HepG2 (cell line): ENCODE results near the gene CLDN15. TPM values are rescaled to one million over a fixed set of nuclear protein-coding genes. Genes with fewer than 3 reads are reported as not detected.

Experiments used
- CBFB ChIP-seq: sonication (generic); formaldehyde crosslinking; IDR thresholded peaks from 2 replicates; pipeline ENCODE4 v1.4.0; 2020; ENCODE audit warnings: missing genetic modification reagents
- FOSL1 ChIP-seq: sonication (generic); formaldehyde crosslinking; IDR thresholded peaks from 2 replicates; pipeline ENCODE4 v1.9.0; 2021; ENCODE audit warnings: missing genetic modification reagents, borderline replicate concordance
- FOXO4 ChIP-seq: sonication (generic); formaldehyde crosslinking; conservative IDR thresholded peaks from 2 replicates; pipeline ENCODE4 v1.8.1; 2023; ENCODE audit warnings: missing genetic modification reagents
- MNT ChIP-seq: fragments of 450-650 bp; IDR thresholded peaks from 2 replicates; pipeline ENCODE4 v1.6.1; 2016
- SNAPC4 ChIP-seq: sonication (generic); formaldehyde crosslinking; IDR thresholded peaks from 2 replicates; pipeline ENCODE4 v1.4.0; 2020; ENCODE audit warnings: mild to moderate bottlenecking, missing genetic modification reagents
- TFDP2 ChIP-seq: sonication (generic); formaldehyde crosslinking; IDR thresholded peaks from 2 replicates; pipeline ENCODE4 v1.4.0; 2020; ENCODE audit warnings: missing genetic modification reagents
- UBTF ChIP-seq: sonication (generic); formaldehyde crosslinking; IDR thresholded peaks from 2 replicates; pipeline ENCODE4 v1.4.0; 2020; ENCODE audit warnings: mild to moderate bottlenecking, missing genetic modification reagents
- ZNF441 ChIP-seq: sonication (generic); formaldehyde crosslinking; IDR thresholded peaks from 2 replicates; pipeline ENCODE4 v1.7.0; 2021; ENCODE audit warnings: missing genetic modification reagents, borderline replicate concordance
- ZNF550 ChIP-seq: sonication (generic); formaldehyde crosslinking; IDR thresholded peaks from 2 replicates; pipeline ENCODE4 v1.4.0; 2020; ENCODE audit warnings: mild to moderate bottlenecking, missing genetic modification reagents, borderline replicate concordance
- ZNF567 ChIP-seq: sonication (generic); formaldehyde crosslinking; IDR thresholded peaks from 2 replicates; pipeline ENCODE4 v1.8.1; 2023; ENCODE audit warnings: mild to moderate bottlenecking, missing genetic modification reagents, borderline replicate concordance
- ZSCAN21 ChIP-seq: sonication (generic); formaldehyde crosslinking; IDR thresholded peaks from 2 replicates; pipeline ENCODE4 v1.8.0; 2022; ENCODE audit warnings: mild to moderate bottlenecking, missing genetic modification reagents, moderate library complexity, borderline replicate concordance
- polyA plus RNA-seq, 8 experiments: library from polyadenylated mRNA; depleted of rRNA in 3 of 8; stranded (reverse) in 7 of 8; unstranded in 1 of 8; fragments of >200 nt; fragmentation: Illumina TruSeq in 4 of 8; extraction: Trizol in 4 of 8; gene quantifications; 2 replicates each; pipeline versions ENCODE4 v1.2.1 to v1.2.3, GENCODE V29; 2011 to 2016; ENCODE audit warnings: low read depth in 4 of 8, missing spikeins in 1 of 8, mixed read lengths in 1 of 8; ENCODE audit not compliant: insufficient read depth in 1 of 8
- total RNA-seq, 5 experiments: library from RNA; depleted of rRNA; stranded (reverse); fragments of >200 nt; fragmentation: Illumina TruSeq; extraction: Trizol; gene quantifications; 2 replicates each; pipeline ENCODE4 v1.2.3, GENCODE V29; 2016; ENCODE audit warnings: low read depth in 1 of 5

Gene CLDN15
- total and polyA plus RNA-seq, 2 of the 13 experiments (the other 11 are each of a cell fraction or from before 2014, with no cell fraction given): 7.1 to 17.8 TPM

GRCh38 chr7:101200862-101201599 is 36.6 kb downstream of the CLDN15 start, which contains the start of gene MOGAT3 (continued):
- TF ChIP-seq FOSL1 (CRISPR knock-in tag): no peak
- 0 out of 2 replicates have a peak, but pooled peaks have one; percentile 17 for TF ChIP-seq MNT
- no peak for TF ChIP-seq ZNF550 (CRISPR knock-in tag)
- no peak for TF ChIP-seq ZSCAN21 (CRISPR knock-in tag)
- TF ChIP-seq ZNF567 (CRISPR knock-in tag): peak; percentile 35; the same call in 1 of the 2 replicates
- no peak; the same call in 1 of the 2 replicates for TF ChIP-seq ZNF441 (CRISPR knock-in tag)
- TF ChIP-seq CBFB: 0 out of 2 replicates have a peak, but pooled peaks have one; percentile 47
- no peak for TF ChIP-seq SNAPC4 (CRISPR knock-in tag)
- peak; percentile 29 for TF ChIP-seq TFDP2 (CRISPR knock-in tag)
- TF ChIP-seq FOXO4: no peak
- TF ChIP-seq UBTF (CRISPR knock-in tag): peak; percentile 54; the same call in 1 of the 2 replicates
